ENCODE measurements around the gene LRPAP1.

LRPAP1 gene

DNA sequence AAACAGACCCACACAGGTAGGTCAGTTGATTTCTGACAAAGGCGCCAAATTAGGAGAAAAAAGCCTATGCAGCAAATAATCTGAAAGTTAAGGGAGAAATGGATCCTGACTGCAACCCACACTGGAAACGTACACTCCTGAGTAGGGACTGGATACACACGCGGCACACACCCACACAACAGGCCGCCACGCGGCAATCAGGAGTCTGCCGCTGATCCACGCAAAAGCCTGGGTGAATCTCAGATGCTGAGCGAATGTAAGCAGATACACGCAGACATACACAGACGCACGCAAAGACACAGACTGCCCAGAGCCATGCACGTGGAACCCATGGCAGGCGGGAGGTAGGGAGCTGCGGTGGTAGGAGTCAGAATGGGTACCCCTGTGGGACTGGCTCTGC is 21.7 kb downstream of the LRPAP1 start:
- no peak overlapping the region for H3K4ac ChIP-seq (ENCODE audit: low read depth, low read length)
- H3K4me3 ChIP-seq (ENCODE audit: low read length), result no peak overlapping the region
- DNase-seq, result no peak
- H2BK5ac ChIP-seq (ENCODE audit: low read length), result no peak overlapping the region
- H3K18ac ChIP-seq (ENCODE audit: low read length), result no peak overlapping the region
- H4K5ac ChIP-seq (ENCODE audit: low read length), result no peak overlapping the region
- H2BK15ac ChIP-seq (replicated peaks; ENCODE audit: low read depth), result no peak overlapping the region
- no peak overlapping the region for H3K56ac ChIP-seq (ENCODE audit: low read length)
- H2AK5ac ChIP-seq (ENCODE audit: low read length), result no peak overlapping the region
- no peaks in the 10 kb centered on the region for H3K27me3 ChIP-seq (ENCODE audit: insufficient read depth, low read length, poor library complexity)
- no peak overlapping the region for H3K9ac ChIP-seq (ENCODE audit: low read length)
- no peak overlapping the region for H2BK120ac ChIP-seq (ENCODE audit: low read depth, low read length)
- H3K4me2 ChIP-seq (ENCODE audit: low read length), result no peak overlapping the region
- H3K79me2 ChIP-seq (ENCODE audit: control insufficient read depth, insufficient read depth, low read length), result no peaks in the 10 kb centered on the region
- peaks cover 1% of the 10 kb centered on the region for H3K79me1 ChIP-seq (ENCODE audit: low read length)
- H3K36me3 ChIP-seq (ENCODE audit: control insufficient read depth, insufficient read depth, low read length), result peaks cover 5% of the 10 kb centered on the region
- no peak overlapping the region for H3K23ac ChIP-seq (ENCODE audit: low read length)
- no peak overlapping the region for H3K27ac ChIP-seq (ENCODE audit: low read depth, low read length)
- no peaks in the 10 kb centered on the region for H3K4me1 ChIP-seq (ENCODE audit: control insufficient read depth, low read depth, low read length)
- H4K8ac ChIP-seq (ENCODE audit: low read depth, low read length), result no peak overlapping the region
- no CpG with 5 or more reads among the region's 16 CpGs for WGBS (ENCODE audit: extremely low coverage, insufficient coverage, low lambda C conversion rate)

GRCh38 chr4:3508542-3508941 is 23.7 kb downstream of the LRPAP1 start:
- Histone ChIP-seq H3K36me3 (ENCODE audit: control insufficient read depth, insufficient read depth, low read length) (peaks cover 5% of the 10 kb centered on the region), H4K5ac (ENCODE audit: low read length) (no peak overlapping the region), H4K8ac (ENCODE audit: low read depth, low read length) (no peak overlapping the region), H3K9ac (ENCODE audit: low read length) (no peak overlapping the region), H2BK15ac (replicated peaks; ENCODE audit: low read depth) (no peak overlapping the region), H3K27ac (ENCODE audit: low read depth, low read length) (no peak overlapping the region), H2AK5ac (ENCODE audit: low read length) (no peak overlapping the region), H3K18ac (ENCODE audit: low read length) (no peak overlapping the region), H2BK120ac (ENCODE audit: low read depth, low read length) (no peak overlapping the region), H2BK5ac (ENCODE audit: low read length) (no peak overlapping the region), H3K79me2 (ENCODE audit: control insufficient read depth, insufficient read depth, low read length) (no peaks in the 10 kb centered on the region), H3K4ac (ENCODE audit: low read depth, low read length) (no peak overlapping the region), H3K4me3 (ENCODE audit: low read length) (no peak overlapping the region), H3K56ac (ENCODE audit: low read length) (no peak overlapping the region), H3K27me3 (ENCODE audit: insufficient read depth, low read length, poor library complexity) (no peaks in the 10 kb centered on the region), H3K4me1 (ENCODE audit: control insufficient read depth, low read depth, low read length) (no peaks in the 10 kb centered on the region), H3K23ac (ENCODE audit: low read length) (no peak overlapping the region), H3K79me1 (ENCODE audit: low read length) (peaks cover 1% of the 10 kb centered on the region), H3K4me2 (ENCODE audit: low read length) (no peak overlapping the region)
- DNase-seq, result no peak
- WGBS (ENCODE audit: extremely low coverage, insufficient coverage, low lambda C conversion rate), result no CpG with 5 or more reads among the region's 10 CpGs

GRCh38 chr4:3505231-3505630 is 27.0 kb downstream of the LRPAP1 start:
- Histone ChIP-seq H3K4me2 (ENCODE audit: low read length) (no peak overlapping the region), H3K56ac (ENCODE audit: low read length) (no peak overlapping the region), H2BK120ac (ENCODE audit: low read depth, low read length) (no peak overlapping the region), H3K4me1 (ENCODE audit: control insufficient read depth, low read depth, low read length) (no peaks in the 10 kb centered on the region), H2AK5ac (ENCODE audit: low read length) (no peak overlapping the region), H2BK5ac (ENCODE audit: low read length) (no peak overlapping the region), H4K8ac (ENCODE audit: low read depth, low read length) (no peak overlapping the region), H3K4ac (ENCODE audit: low read depth, low read length) (no peak overlapping the region), H3K79me2 (ENCODE audit: control insufficient read depth, insufficient read depth, low read length) (no peaks in the 10 kb centered on the region), H2BK15ac (replicated peaks; ENCODE audit: low read depth) (no peak overlapping the region), H3K27me3 (ENCODE audit: insufficient read depth, low read length, poor library complexity) (no peaks in the 10 kb centered on the region), H3K79me1 (ENCODE audit: low read length) (peaks cover 1% of the 10 kb centered on the region), H4K5ac (ENCODE audit: low read length) (no peak overlapping the region), H3K4me3 (ENCODE audit: low read length) (no peak overlapping the region), H3K23ac (ENCODE audit: low read length) (no peak overlapping the region), H3K36me3 (ENCODE audit: control insufficient read depth, insufficient read depth, low read length) (peaks cover 2% of the 10 kb centered on the region), H3K27ac (ENCODE audit: low read depth, low read length) (no peak overlapping the region), H3K9ac (ENCODE audit: low read length) (no peak overlapping the region), H3K18ac (ENCODE audit: low read length) (no peak overlapping the region)
- no peak for DNase-seq
- no CpG with 5 or more reads among the region's 16 CpGs for WGBS (ENCODE audit: extremely low coverage, insufficient coverage, low lambda C conversion rate)

DNA sequence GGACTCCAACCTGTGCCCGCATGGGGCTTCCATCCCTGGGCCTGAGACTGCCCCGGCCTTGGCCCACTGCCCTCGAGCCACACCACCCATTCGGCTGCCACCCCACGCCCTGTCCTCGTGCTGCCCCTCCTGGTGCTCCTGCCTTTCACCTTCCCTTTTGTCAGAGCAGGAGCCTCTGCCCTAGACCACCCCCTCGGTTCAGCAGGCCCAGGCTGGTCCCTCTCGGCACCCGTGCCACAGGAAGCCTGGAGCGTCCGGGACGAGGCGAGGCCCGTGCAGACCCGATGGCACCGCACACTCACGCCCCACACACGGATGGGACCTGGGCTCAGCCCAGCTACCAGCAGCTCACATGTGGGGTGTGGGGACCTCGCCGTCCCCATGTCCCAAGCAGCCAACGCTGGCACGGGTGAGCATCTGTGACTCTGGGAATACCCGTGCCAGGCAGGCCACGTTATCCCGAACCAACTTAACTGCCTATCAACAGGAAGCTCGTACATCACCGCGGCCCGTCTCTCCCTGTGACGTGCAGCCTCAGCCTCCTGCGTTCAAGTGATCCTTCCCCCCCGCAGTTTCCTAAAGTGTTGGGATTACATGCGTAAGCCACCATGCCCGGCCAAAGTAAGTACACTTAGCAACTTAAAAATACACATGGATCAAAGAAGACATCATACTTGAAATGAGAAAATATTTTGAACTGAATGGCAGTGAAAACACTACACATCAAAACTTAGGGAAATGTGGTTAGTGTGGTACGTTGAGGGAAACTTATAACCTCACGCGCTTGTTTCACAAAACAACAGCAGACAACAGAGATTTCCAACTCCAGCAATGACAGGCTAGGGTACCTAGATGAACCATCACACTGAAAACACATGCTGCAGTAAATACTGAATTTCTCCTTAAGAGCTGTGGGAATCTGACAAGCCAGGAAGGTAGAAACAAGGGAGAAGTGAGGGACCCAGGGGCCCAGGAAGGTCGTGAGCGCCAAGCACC is 29.0 kb downstream of the LRPAP1 start:
- Histone ChIP-seq H3K4me3 (ENCODE audit: low read length) (no peak overlapping the region), H2BK15ac (replicated peaks; ENCODE audit: low read depth) (no peak overlapping the region), H3K4me1 (ENCODE audit: control insufficient read depth, low read depth, low read length) (no peaks in the 10 kb centered on the region), H4K5ac (ENCODE audit: low read length) (no peak overlapping the region), H3K4me2 (ENCODE audit: low read length) (no peak overlapping the region), H3K27ac (ENCODE audit: low read depth, low read length) (no peak overlapping the region), H3K4ac (ENCODE audit: low read depth, low read length) (no peak overlapping the region), H3K18ac (ENCODE audit: low read length) (no peak overlapping the region), H3K79me1 (ENCODE audit: low read length) (no peaks in the 10 kb centered on the region), H3K27me3 (ENCODE audit: insufficient read depth, low read length, poor library complexity) (no peaks in the 10 kb centered on the region), H3K79me2 (ENCODE audit: control insufficient read depth, insufficient read depth, low read length) (no peaks in the 10 kb centered on the region), H2BK5ac (ENCODE audit: low read length) (no peak overlapping the region), H4K8ac (ENCODE audit: low read depth, low read length) (no peak overlapping the region), H2BK120ac (ENCODE audit: low read depth, low read length) (no peak overlapping the region), H3K56ac (ENCODE audit: low read length) (no peak overlapping the region), H2AK5ac (ENCODE audit: low read length) (no peak overlapping the region), H3K36me3 (ENCODE audit: control insufficient read depth, insufficient read depth, low read length) (peaks cover under 1% of the 10 kb centered on the region), H3K9ac (ENCODE audit: low read length) (no peak overlapping the region), H3K23ac (ENCODE audit: low read length) (no peak overlapping the region)
- DNase-seq, result no peak
- WGBS (ENCODE audit: extremely low coverage, insufficient coverage, low lambda C conversion rate), result no CpG with 5 or more reads among the region's 39 CpGs

DNA sequence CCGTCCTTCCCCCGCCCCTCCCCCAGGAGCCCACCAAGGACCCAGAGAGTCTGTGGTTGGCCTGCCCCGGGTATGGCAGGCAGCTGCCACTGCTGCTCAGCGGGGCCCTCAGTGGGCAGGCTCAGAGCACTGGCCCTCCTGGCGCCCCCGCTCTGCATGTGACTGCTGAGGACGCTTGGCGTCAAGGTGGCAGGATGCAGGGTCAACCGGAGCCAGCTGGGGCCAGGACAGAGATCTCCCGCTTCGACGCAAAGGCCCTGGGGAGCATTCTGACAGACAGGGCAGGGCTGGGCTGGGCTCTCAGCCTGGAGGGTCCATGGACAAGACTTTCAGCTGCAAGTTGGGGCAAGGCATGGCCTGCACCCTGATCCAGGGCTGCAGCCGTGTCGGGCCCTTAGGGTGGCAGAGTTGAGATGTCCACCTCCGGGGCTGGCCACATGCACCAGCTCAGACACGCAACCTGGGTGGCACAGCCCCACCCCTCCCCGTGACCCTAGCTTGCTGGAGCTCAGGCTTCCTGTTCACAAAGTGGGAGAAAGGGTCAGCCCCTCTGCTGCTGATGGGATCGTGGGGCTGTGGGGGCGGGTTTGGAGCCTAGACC is 30.3 kb downstream of the LRPAP1 start:
- H3K79me2 ChIP-seq (ENCODE audit: control insufficient read depth, insufficient read depth, low read length), result no peaks in the 10 kb centered on the region
- no peaks in the 10 kb centered on the region for H3K36me3 ChIP-seq (ENCODE audit: control insufficient read depth, insufficient read depth, low read length)
- WGBS (ENCODE audit: extremely low coverage, insufficient coverage, low lambda C conversion rate), result no CpG with 5 or more reads among the region's 19 CpGs
- no peak overlapping the region for H2BK5ac ChIP-seq (ENCODE audit: low read length)
- no peak for DNase-seq
- H3K27me3 ChIP-seq (ENCODE audit: insufficient read depth, low read length, poor library complexity), result no peaks in the 10 kb centered on the region
- H2BK120ac ChIP-seq (ENCODE audit: low read depth, low read length), result no peak overlapping the region
- H3K9ac ChIP-seq (ENCODE audit: low read length), result no peak overlapping the region
- H3K4me3 ChIP-seq (ENCODE audit: low read length), result no peak overlapping the region
- H4K8ac ChIP-seq (ENCODE audit: low read depth, low read length), result no peak overlapping the region
- H3K4ac ChIP-seq (ENCODE audit: low read depth, low read length), result no peak overlapping the region
- no peak overlapping the region for H3K23ac ChIP-seq (ENCODE audit: low read length)
- no peak overlapping the region for H3K18ac ChIP-seq (ENCODE audit: low read length)
- H3K4me2 ChIP-seq (ENCODE audit: low read length), result no peak overlapping the region
- no peaks in the 10 kb centered on the region for H3K79me1 ChIP-seq (ENCODE audit: low read length)
- H3K56ac ChIP-seq (ENCODE audit: low read length), result no peak overlapping the region
- no peak overlapping the region for H2AK5ac ChIP-seq (ENCODE audit: low read length)
- no peak overlapping the region for H3K27ac ChIP-seq (ENCODE audit: low read depth, low read length)
- no peaks in the 10 kb centered on the region for H3K4me1 ChIP-seq (ENCODE audit: control insufficient read depth, low read depth, low read length)
- H4K5ac ChIP-seq (ENCODE audit: low read length), result no peak overlapping the region
- H2BK15ac ChIP-seq (replicated peaks; ENCODE audit: low read depth), result no peak overlapping the region
